ENCODE data around the gene ATF7.
A peak's percentile ranks its signal among the peaks of the same experiment; 100 is the strongest.
"Not testable (repeated sequence)": the region's sequence is repeated elsewhere in the genome, so short reads cannot be mapped to it uniquely, and the experiment has no call there.

ATF7 gene

GRCh38 chr12:53483225-53483978, 142.8 kb downstream of the ATF7 start:
- no peak for DNase-seq
- peak; percentile 33 for ATAC-seq (replicated peaks)
- Mint-ChIP-seq H3K9me3 (no peaks in the 10 kb centered on the region), H3K4me1 (peaks cover 12 to 25% of the 10 kb centered on the region in 2 donors), H3K27ac (peak overlapping the region; percentile 56), H3K27me3 (no peaks in the 10 kb centered on the region), H3K36me3 (peaks cover 47 to 54% of the 10 kb centered on the region in 2 donors), H3K4me3 (no peak overlapping the region)

- Mint-ChIP-seq H3K4me1 (peaks cover 12 to 25% of the 10 kb centered on the region in 2 donors), H3K27ac (no peak overlapping the region), H3K27me3 (no peaks in the 10 kb centered on the region), H3K9me3 (no peaks in the 10 kb centered on the region), H3K4me3 (peak overlapping the region in 1 of 2 donors; percentile 34), H3K36me3 (peaks cover 45 to 48% of the 10 kb centered on the region in 2 donors)
- DNase-seq: no peak
- ATAC-seq (replicated peaks): no peak
Measured at GRCh38 chr12:53482626-53483168, 143.5 kb downstream of the ATF7 start.

GRCh38 chr12:53481939-53482586, 144.1 kb downstream of the ATF7 start:
- Mint-ChIP-seq H3K27ac (peak overlapping the region; percentile 86), H3K4me3 (no peak overlapping the region), H3K27me3 (no peaks in the 10 kb centered on the region), H3K4me1 (peaks cover 12 to 25% of the 10 kb centered on the region in 2 donors), H3K36me3 (peaks cover 43 to 47% of the 10 kb centered on the region in 2 donors), H3K9me3 (no peaks in the 10 kb centered on the region)
- DNase-seq (no peak), ATAC-seq (replicated peaks) (peak; percentile 50 to 53)

GRCh38 chr12:53481458-53481857, 144.7 kb downstream of the ATF7 start:
- Mint-ChIP-seq H3K27ac (peak overlapping the region; percentile 86), H3K4me1 (peaks cover 15 to 25% of the 10 kb centered on the region in 2 donors), H3K36me3 (peaks cover 45 to 50% of the 10 kb centered on the region in 2 donors)
- DNase-seq; H3K4me3 Mint-ChIP-seq; ATAC-seq (replicated peaks); H3K9me3 Mint-ChIP-seq; H3K27me3 Mint-ChIP-seq: not testable (repeated sequence)

- ATAC-seq (replicated peaks): no peak
- no peak for DNase-seq
- Mint-ChIP-seq H3K9me3 (no peaks in the 10 kb centered on the region), H3K4me3 (no peak overlapping the region), H3K36me3 (peaks cover 46% of the 10 kb centered on the region in 2 donors), H3K27me3 (no peaks in the 10 kb centered on the region), H3K27ac (no peak overlapping the region), H3K4me1 (peaks cover 15 to 25% of the 10 kb centered on the region in 2 donors)
Measured at GRCh38 chr12:53480491-53481442, 145.4 kb downstream of the ATF7 start.

- DNase-seq: no peak
- no peaks in the 10 kb centered on the region for H3K27me3 Mint-ChIP-seq
- H3K36me3 Mint-ChIP-seq: peaks cover 45 to 47% of the 10 kb centered on the region in 2 donors
- H3K9me3 Mint-ChIP-seq: no peaks in the 10 kb centered on the region
- peaks cover 21 to 29% of the 10 kb centered on the region in 2 donors for H3K4me1 Mint-ChIP-seq
- ATAC-seq (replicated peaks): no peak
- no peak overlapping the region for H3K4me3 Mint-ChIP-seq
- no peak overlapping the region for H3K27ac Mint-ChIP-seq
Measured at GRCh38 chr12:53479331-53479730, 146.9 kb downstream of the ATF7 start.

GRCh38 chr12:53478865-53479264, 147.3 kb downstream of the ATF7 start:
- H3K9me3 Mint-ChIP-seq: no peaks in the 10 kb centered on the region
- peaks cover 46 to 47% of the 10 kb centered on the region in 2 donors for H3K36me3 Mint-ChIP-seq
- H3K4me1 Mint-ChIP-seq: peaks cover 24 to 29% of the 10 kb centered on the region in 2 donors
- H3K27me3 Mint-ChIP-seq: no peaks in the 10 kb centered on the region
- no peak for DNase-seq
- no peak overlapping the region for H3K27ac Mint-ChIP-seq
- no peak overlapping the region for H3K4me3 Mint-ChIP-seq
- ATAC-seq (replicated peaks): no peak

GRCh38 chr12:53476769-53477209, 149.4 kb downstream of the ATF7 start:
- Mint-ChIP-seq H3K4me1 (peaks cover 18 to 34% of the 10 kb centered on the region in 2 donors), H3K9me3 (no peaks in the 10 kb centered on the region), H3K27me3 (no peaks in the 10 kb centered on the region), H3K4me3 (no peak overlapping the region), H3K27ac (peak overlapping the region; percentile 34), H3K36me3 (peaks cover 41 to 47% of the 10 kb centered on the region in 2 donors)
- ATAC-seq (replicated peaks) (peak; percentile 49 to 61), DNase-seq (no peak)

GRCh38 chr12:53474819-53475218, 151.4 kb downstream of the ATF7 start:
- Mint-ChIP-seq H3K4me1 (peaks cover 17 to 41% of the 10 kb centered on the region in 2 donors), H3K9me3 (no peaks in the 10 kb centered on the region), H3K4me3 (no peak overlapping the region), H3K27me3 (no peaks in the 10 kb centered on the region), H3K27ac (peak overlapping the region; percentile 79), H3K36me3 (peaks cover 48 to 53% of the 10 kb centered on the region in 2 donors)
- no peak for ATAC-seq (replicated peaks)
- no peak for DNase-seq

GRCh38 chr12:53474077-53474476, 152.1 kb downstream of the ATF7 start:
- no peak for DNase-seq
- no peaks in the 10 kb centered on the region for H3K27me3 Mint-ChIP-seq
- H3K27ac Mint-ChIP-seq: peak overlapping the region; percentile 79
- H3K4me1 Mint-ChIP-seq: peaks cover 17 to 41% of the 10 kb centered on the region in 2 donors
- H3K4me3 Mint-ChIP-seq: no peak overlapping the region
- no peaks in the 10 kb centered on the region for H3K9me3 Mint-ChIP-seq
- no peak for ATAC-seq (replicated peaks)
- H3K36me3 Mint-ChIP-seq: peaks cover 41 to 47% of the 10 kb centered on the region in 2 donors

GRCh38 chr12:53472056-53472582, 154.1 kb downstream of the ATF7 start:
- no peak for ATAC-seq (replicated peaks)
- DNase-seq: no peak
- no peaks in the 10 kb centered on the region for H3K27me3 Mint-ChIP-seq
- H3K4me3 Mint-ChIP-seq: no peak overlapping the region
- H3K27ac Mint-ChIP-seq: no peak overlapping the region
- H3K36me3 Mint-ChIP-seq: peaks cover 52 to 56% of the 10 kb centered on the region in 2 donors
- H3K9me3 Mint-ChIP-seq: no peaks in the 10 kb centered on the region
- peaks cover 17 to 41% of the 10 kb centered on the region in 2 donors for H3K4me1 Mint-ChIP-seq

- peaks cover 47 to 67% of the 10 kb centered on the region in 2 donors for H3K36me3 Mint-ChIP-seq
- DNase-seq: no peak
- ATAC-seq (replicated peaks): no peak
- H3K4me3 Mint-ChIP-seq: no peak overlapping the region
- peaks cover 16 to 32% of the 10 kb centered on the region in 2 donors for H3K4me1 Mint-ChIP-seq
- H3K27me3 Mint-ChIP-seq: no peaks in the 10 kb centered on the region
- no peak overlapping the region for H3K27ac Mint-ChIP-seq
- no peaks in the 10 kb centered on the region for H3K9me3 Mint-ChIP-seq
Measured at GRCh38 chr12:53468282-53468681, 157.9 kb downstream of the ATF7 start.

GRCh38 chr12:53467880-53468279, 158.3 kb downstream of the ATF7 start:
- H3K27ac Mint-ChIP-seq: no peak overlapping the region
- H3K4me3 Mint-ChIP-seq: no peak overlapping the region
- peaks cover 16 to 28% of the 10 kb centered on the region in 2 donors for H3K4me1 Mint-ChIP-seq
- ATAC-seq (replicated peaks) (no peak), DNase-seq (no peak)
- H3K9me3 Mint-ChIP-seq: no peaks in the 10 kb centered on the region
- peaks cover 47 to 71% of the 10 kb centered on the region in 2 donors for H3K36me3 Mint-ChIP-seq
- H3K27me3 Mint-ChIP-seq: no peaks in the 10 kb centered on the region

Measured in stimulated activated naive B cell treated with anti-CD40 and anti-IgM and Interleukin-4, amounts not matched to agents 10 μg/mL and 1 μg/mL and 100 μg/mL, for 72 hours (primary cell).